PC-3 (cell line): ENCODE results near the gene AKR1C8. TPM values are rescaled to one million over a fixed set of nuclear protein-coding genes. Genes with fewer than 3 reads are reported as not detected.

ENCODE experiments used
- ATAC-seq: fragments of 200-7000 bp; cut with Tn5 transposase; 2 replicates; pipeline ENCODE4 v1.9.1; 2020; ENCODE audit warnings: mild to moderate bottlenecking, moderate library complexity
- Bru-seq: library from RNA; stranded (reverse); fragments of 400-500 nt; gene quantifications from one replicate; lab custom pipeline; 2021; lab: Mats Ljungman, UMichigan
- BruChase-seq, 2 experiments: library from RNA; stranded (reverse); fragments of 400-500 nt; gene quantifications; one replicate each; lab custom pipeline; 2021; lab: Mats Ljungman, UMichigan
- BruUV-seq: library from RNA; stranded (reverse); fragments of 400-500 nt; replicated peaks from 2 replicates; lab custom pipeline; 2021; lab: Mats Ljungman, UMichigan
- CTCF ChIA-PET: fragments of 300-600 bp; sonication (Branson Sonifier 250); formaldehyde crosslinking; loops from one replicate; lab custom pipeline; 2022; ENCODE audit warnings: antibody characterized with exemption; lab: Charles Lee
- POLR2A ChIA-PET: fragments of 300-600 bp; sonication (Branson Sonifier 250); formaldehyde crosslinking; loops from one replicate; lab custom pipeline; 2022; ENCODE audit warnings: antibody characterized with exemption; ENCODE audit not compliant: unreplicated experiment; lab: Charles Lee
- DNase-seq: peaks from one replicate; pipeline ENCODE4 v3.0.0-alpha.2; 2015
- H2AFZ ChIP-seq: fragments of 300-600 bp; sonication (generic); 2 replicates; pipeline ENCODE4 v1.6.0; 2016; ENCODE audit warnings: antibody characterized with exemption, low read length
- H3F3A ChIP-seq: fragments of 300-600 bp; sonication (generic); one replicate; pipeline ENCODE4 v1.6.0; 2017; ENCODE audit warnings: antibody characterized with exemption, low read length, control low read depth, mild to moderate bottlenecking; ENCODE audit not compliant: unreplicated experiment
- H3K27ac ChIP-seq: fragments of 300-600 bp; sonication (generic); 2 replicates; pipeline ENCODE4 v1.5.1; 2016; ENCODE audit warnings: mild to moderate bottlenecking, low read length
- H3K27me3 ChIP-seq: fragments of 300-600 bp; sonication (generic); 2 replicates; pipeline ENCODE4 v1.6.1; 2016; ENCODE audit warnings: low read length, mixed read lengths
- H3K36me3 ChIP-seq: fragments of 300-600 bp; sonication (generic); 2 replicates; pipeline ENCODE4 v1.6.1; 2016; ENCODE audit warnings: low read depth, mixed run types, low read length, mixed read lengths
- H3K4me1 ChIP-seq: fragments of 300-600 bp; sonication (generic); 2 replicates; pipeline ENCODE4 v1.5.1; 2016; ENCODE audit warnings: low read length; ENCODE audit not compliant: insufficient read depth
- H3K4me2 ChIP-seq: fragments of 300-600 bp; sonication (generic); 2 replicates; pipeline ENCODE4 v1.6.0; 2016; ENCODE audit warnings: low read length
- H3K4me3 ChIP-seq: fragments of 300-600 bp; sonication (generic); 2 replicates; pipeline ENCODE4 v1.5.1; 2016; ENCODE audit warnings: mild to moderate bottlenecking, low read length, mixed read lengths
- H3K79me2 ChIP-seq: fragments of 300-600 bp; sonication (generic); 2 replicates; pipeline ENCODE4 v1.6.1; 2017; ENCODE audit warnings: low read length, mixed read lengths
- H3K9ac ChIP-seq: fragments of 300-600 bp; sonication (generic); 2 replicates; pipeline ENCODE4 v1.6.0; 2016; ENCODE audit warnings: mild to moderate bottlenecking, low read length
- H3K9me2 ChIP-seq: fragments of 300-600 bp; sonication (generic); replicated peaks from 2 replicates; pipeline ENCODE4 v1.6.1; 2016; ENCODE audit warnings: mixed run types, low read length, mixed read lengths
- H3K9me3 ChIP-seq: fragments of 300-600 bp; sonication (generic); 2 replicates; pipeline ENCODE4 v1.6.1; 2016; ENCODE audit warnings: low read length, mixed read lengths
- H4K20me1 ChIP-seq: fragments of 300-600 bp; sonication (generic); 2 replicates; pipeline ENCODE4 v1.6.1; 2016; ENCODE audit warnings: low read length, mixed read lengths
- CTCF ChIP-seq: fragments of 300-600 bp; sonication (generic); conservative IDR thresholded peaks from 2 replicates; pipeline ENCODE4 v1.5.1; 2017; ENCODE audit warnings: antibody characterized with exemption, low read depth, mild to moderate bottlenecking, low read length
- EZH2 ChIP-seq: fragments of 300-600 bp; sonication (generic); IDR thresholded peaks from one replicate; pipeline ENCODE4 v1.6.1; 2017; ENCODE audit warnings: antibody characterized with exemption, mild to moderate bottlenecking, low read length; ENCODE audit not compliant: unreplicated experiment
- EZH2phosphoT487 ChIP-seq: fragments of 300-600 bp; sonication (generic); IDR thresholded peaks from 2 replicates; pipeline ENCODE4 v1.6.1; 2018; ENCODE audit warnings: mild to moderate bottlenecking, antibody characterized with exemption, low read length, borderline replicate concordance
- intact Hi-C: fragments of 100-400 bp; cut with micrococcal nuclease; formaldehyde crosslinking; loops from 2 replicates; pipeline ENCODE4 v1.9.0; 2023
- long read RNA-seq: library from polyadenylated mRNA; unstranded; transcript quantifications from one replicate; pipeline ENCODE4 v2.0.0, GENCODE V29; 2021; ENCODE audit not compliant: unreplicated experiment
- total RNA-seq: library from RNA; depleted of rRNA; stranded (reverse); fragments of >200 nt; gene quantifications from 2 replicates; pipeline ENCODE4 v1.2.3, GENCODE V29; 2014; rRNA removed

Gene AKR1C8
- not detected in 2 replicates for total RNA-seq
- Bru-seq, nascent RNA = not detected
- percentile 3 among the genes with signal in this experiment for BruChase-seq, experiment 1, labeled RNA remaining after a 6-hour chase
- percentile 10 among the genes with signal in this experiment for BruChase-seq, experiment 2, labeled RNA remaining after a 2-hour chase
- long read RNA-seq = 0 reads

- Histone ChIP-seq H3K27me3 (no peaks in the 10 kb centered on the region), H3K36me3 (no peaks in the 10 kb centered on the region), H3K4me3 (no peak within 1 kb of the TSS), H3K9ac (no peak within 1 kb of the TSS), H3K4me2 (no peak within 1 kb of the TSS), H3F3A (no peaks in the 10 kb centered on the region), H4K20me1 (no peaks in the 10 kb centered on the region), H3K27ac (no peak within 1 kb of the TSS), H3K4me1 (no peaks in the 10 kb centered on the region), H3K9me3 (no peaks in the 10 kb centered on the region), H3K9me2 (no peaks in the 10 kb centered on the region), H3K79me2 (no peaks in the 10 kb centered on the region), H2AFZ (no peak within 1 kb of the TSS)
- BruUV-seq = no TSS peak
- ChIA-PET POLR2A (no interaction called here), CTCF (no interaction called here)
- no peak for DNase-seq
- ATAC-seq = no peak
- intact Hi-C loops = no loop called here
- TF ChIP-seq CTCF = no peak
- TF ChIP-seq EZH2phosphoT487 = no peak
- TF ChIP-seq EZH2 = no peak
Observed at GRCh38 chr10:5184987-5185775, at the start of gene AKR1C8. Gene AKR1C8 (minus strand): TSS chr10:5185150. CDS start chr10:5185104, 46 bp downstream.

GRCh38 chr10:5234106-5234860 is 49.3 kb upstream of the AKR1C8 start:
- DNase-seq (peak; percentile 67), ATAC-seq (peak; percentile 42; the same call in 1 of the 2 replicates)
- no TSS peak for BruUV-seq
- no peak overlapping the region for H3K27ac ChIP-seq
- H3K4me3 ChIP-seq = no peak overlapping the region
- POLR2A ChIA-PET = no interaction called here
- no peaks in the 10 kb centered on the region for H3K9me2 ChIP-seq
- no peaks in the 10 kb centered on the region for H3K36me3 ChIP-seq
- H3K27me3 ChIP-seq = no peaks in the 10 kb centered on the region
- H4K20me1 ChIP-seq = no peaks in the 10 kb centered on the region
- no peak overlapping the region for H3K4me2 ChIP-seq
- H3F3A ChIP-seq = no peaks in the 10 kb centered on the region
- CTCF ChIA-PET = no interaction called here
- H3K79me2 ChIP-seq = no peaks in the 10 kb centered on the region
- H3K9ac ChIP-seq = no peak overlapping the region
- H2AFZ ChIP-seq = no peak overlapping the region
- no peaks in the 10 kb centered on the region for H3K9me3 ChIP-seq
- intact Hi-C loops = no loop called here
- TF ChIP-seq EZH2phosphoT487 = no peak
- no peak for TF ChIP-seq CTCF
- TF ChIP-seq EZH2 = no peak
- H3K4me1 ChIP-seq = peaks cover 4% of the 10 kb centered on the region; the same call in 1 of the 2 replicates
